HEK293T (cell line): Measurements from ENCODE around the gene WWOX.
"Not testable (repeated sequence)": the region's sequence is repeated elsewhere in the genome, so short reads cannot be mapped to it uniquely, and the experiment has no call there.

ENCODE experiments used
- CTCF ChIA-PET: fragments of 350-600 bp; formaldehyde crosslinking; extraction: SDS; loops from one replicate; lab custom pipeline; 2021; ENCODE audit warnings: antibody characterized with exemption, inconsistent platforms; lab: Yijun Ruan, JAX
- POLR2A ChIA-PET: fragments of 350-600 bp; formaldehyde crosslinking; extraction: SDS; loops from one replicate; lab custom pipeline; 2020; ENCODE audit warnings: antibody characterized with exemption, inconsistent platforms; lab: Yijun Ruan, JAX
- DNase-seq: peaks from one replicate; pipeline ENCODE4 v3.0.0; 2012; ENCODE audit warnings: mixed read lengths; ENCODE audit errors: extremely low spot score
- ARNT ChIP-seq: fragments of 450-650 bp; IDR thresholded peaks from 2 replicates; pipeline ENCODE4 v1.6.1; 2017; ENCODE audit warnings: mild to moderate bottlenecking
- BHLHE40 ChIP-seq: fragments of 450-650 bp; IDR thresholded peaks from 2 replicates; pipeline ENCODE4 v1.6.1; 2016; ENCODE audit warnings: mild to moderate bottlenecking, moderate library complexity, borderline replicate concordance
- CTBP1 ChIP-seq: fragments of 450-650 bp; IDR thresholded peaks from 2 replicates; pipeline ENCODE4 v1.6.1; 2016; ENCODE audit warnings: borderline replicate concordance
- ELF4 ChIP-seq: fragments of 450-650 bp; IDR thresholded peaks from 2 replicates; pipeline ENCODE4 v1.6.1; 2017; ENCODE audit warnings: antibody characterized with exemption
- FOXA1 ChIP-seq: fragments of 450-650 bp; IDR thresholded peaks from 2 replicates; pipeline ENCODE4 v1.6.1; 2016; ENCODE audit warnings: mild to moderate bottlenecking
- FOXK2 ChIP-seq: fragments of 450-650 bp; IDR thresholded peaks from 2 replicates; pipeline ENCODE4 v1.6.1; 2016; ENCODE audit warnings: mild to moderate bottlenecking
- FOXM1 ChIP-seq: fragments of 450-650 bp; IDR thresholded peaks from 2 replicates; pipeline ENCODE4 v1.6.1; 2017; ENCODE audit warnings: mild to moderate bottlenecking, borderline replicate concordance
- HDGF ChIP-seq: fragments of 450-650 bp; IDR thresholded peaks from 2 replicates; pipeline ENCODE4 v1.6.1; 2017; ENCODE audit warnings: antibody characterized with exemption, borderline replicate concordance
- L3MBTL2 ChIP-seq: fragments of 450-650 bp; conservative IDR thresholded peaks from 2 replicates; pipeline ENCODE4 v1.6.1; 2016; ENCODE audit warnings: mild to moderate bottlenecking
- LEF1 ChIP-seq: fragments of 450-650 bp; IDR thresholded peaks from 2 replicates; pipeline ENCODE4 v1.6.1; 2017; ENCODE audit warnings: mild to moderate bottlenecking, borderline replicate concordance
- NFRKB ChIP-seq: fragments of 450-650 bp; IDR thresholded peaks from 2 replicates; pipeline ENCODE4 v1.6.1; 2016; ENCODE audit warnings: mild to moderate bottlenecking, moderate library complexity
- PKNOX1 ChIP-seq: fragments of 450-650 bp; IDR thresholded peaks from 2 replicates; pipeline ENCODE4 v1.6.1; 2016
- SP1 ChIP-seq: fragments of 450-650 bp; IDR thresholded peaks from 2 replicates; pipeline ENCODE4 v1.6.1; 2017
- SUZ12 ChIP-seq: fragments of 450-650 bp; IDR thresholded peaks from 2 replicates; pipeline ENCODE4 v1.6.1; 2016; ENCODE audit warnings: mild to moderate bottlenecking
- TARDBP ChIP-seq: fragments of 450-650 bp; IDR thresholded peaks from 2 replicates; pipeline ENCODE4 v1.6.1; 2016
- ZNF384 ChIP-seq: fragments of 450-650 bp; IDR thresholded peaks from 2 replicates; pipeline ENCODE4 v1.6.1; 2016

WWOX gene

GRCh38 chr16:79051313-79051712 lies 951.9 kb downstream of the WWOX start:
- CTCF ChIA-PET = interaction anchor here (0.6 kb wide), 1 partner anchor 10 kb away, joined by 3 read pairs; no protein-coding TSS in a partner anchor
- no peak for DNase-seq
- TF ChIP-seq TARDBP (no peak), L3MBTL2 (no peak), NFRKB (no peak), SP1 (no peak), CTBP1 (no peak), FOXK2 (no peak), FOXA1 (no peak), ARNT (no peak), ELF4 (no peak), LEF1 (no peak), HDGF (no peak), ZNF384 (no peak), BHLHE40 (no peak), SUZ12 (no peak), FOXM1 (no peak), PKNOX1 (no peak)
- POLR2A ChIA-PET = no interaction called here

GRCh38 chr16:79052198-79052597 lies 952.7 kb downstream of the WWOX start:
- CTCF ChIA-PET = not testable (repeated sequence)

GRCh38 chr16:79053577-79053976 lies 954.1 kb downstream of the WWOX start:
- no peak for DNase-seq
- TF ChIP-seq ZNF384 = no peak
- TF ChIP-seq FOXA1 = no peak
- no peak for TF ChIP-seq ELF4
- TF ChIP-seq FOXM1 = no peak
- TF ChIP-seq CTBP1 = no peak
- no peak for TF ChIP-seq SUZ12
- TF ChIP-seq BHLHE40 = no peak
- no peak for TF ChIP-seq TARDBP
- TF ChIP-seq SP1 = no peak
- TF ChIP-seq HDGF = no peak
- no peak for TF ChIP-seq PKNOX1
- TF ChIP-seq FOXK2 = no peak
- TF ChIP-seq LEF1 = no peak
- TF ChIP-seq ARNT = no peak
- TF ChIP-seq L3MBTL2 = no peak
- ChIA-PET POLR2A (no interaction called here), CTCF (no interaction called here)

More at GRCh38 chr16:79052198-79052597, 952.7 kb downstream of the WWOX start:
- POLR2A ChIA-PET, DNase-seq: not testable (repeated sequence)

GRCh38 chr16:79054211-79054984 lies 954.9 kb downstream of the WWOX start:
- CTCF ChIA-PET = no interaction called here
- POLR2A ChIA-PET = no interaction called here
- no peak for DNase-seq
- TF ChIP-seq ZNF384 (no peak), SUZ12 (no peak), FOXK2 (no peak), ARNT (no peak), NFRKB (no peak), SP1 (no peak), LEF1 (no peak), PKNOX1 (no peak), FOXM1 (no peak), TARDBP (no peak), ELF4 (no peak), BHLHE40 (no peak), L3MBTL2 (no peak), FOXA1 (no peak), CTBP1 (no peak), HDGF (no peak)

GRCh38 chr16:79055251-79055970 lies 956.0 kb downstream of the WWOX start:
- POLR2A ChIA-PET = no interaction called here
- DNase-seq = no peak
- TF ChIP-seq FOXA1 = no peak
- no peak for TF ChIP-seq ELF4
- TF ChIP-seq L3MBTL2 = no peak
- TF ChIP-seq LEF1 = no peak
- no peak for TF ChIP-seq FOXM1
- no peak for TF ChIP-seq PKNOX1
- TF ChIP-seq SP1 = no peak
- TF ChIP-seq SUZ12 = no peak
- no peak for TF ChIP-seq NFRKB
- no peak for TF ChIP-seq CTBP1
- no peak for TF ChIP-seq BHLHE40
- TF ChIP-seq ZNF384 = no peak
- TF ChIP-seq FOXK2 = no peak
- no peak for TF ChIP-seq ARNT
- no peak for TF ChIP-seq HDGF
- CTCF ChIA-PET = no interaction called here
